Prostate gland (tissue), 2 donors: ENCODE data around the gene OSBPL8. TPM values are rescaled to one million over a fixed set of nuclear protein-coding genes. Genes with fewer than 3 reads are reported as not detected.
"Not testable (repeated sequence)": the region's sequence is repeated elsewhere in the genome, so short reads cannot be mapped to it uniquely, and the experiment has no call there.

Source experiments
- DNase-seq: peaks from one replicate; pipeline ENCODE4 v3.0.0-alpha.2; 2019; ENCODE audit warnings: low spot score
- H3K27ac ChIP-seq, 2 donors: fragments of 200-600 bp; sonication (generic); 2 replicates each; pipeline ENCODE4 v1.5.1; 2017 to 2019
- H3K27me3 ChIP-seq: fragments of 200-600 bp; sonication (generic); replicated peaks from 2 replicates; pipeline ENCODE4 v1.5.1; 2019; ENCODE audit not compliant: insufficient read depth
- H3K36me3 ChIP-seq, 2 donors: fragments of 200-600 bp; sonication (generic); 1 replicate in 1 of 2; 2 replicates in 1 of 2; pipeline versions ENCODE4 v1.5.1 to v1.8.1; 2017 to 2019
- H3K4me1 ChIP-seq: fragments of 200-600 bp; sonication (generic); replicated peaks from 2 replicates; pipeline ENCODE4 v1.5.1; 2019
- H3K4me3 ChIP-seq, 2 donors: fragments of 200-600 bp; sonication (generic); 2 replicates each; pipeline ENCODE4 v1.5.1; 2017 to 2019
- H3K9me3 ChIP-seq: fragments of 200-600 bp; sonication (generic); 2 replicates; pipeline ENCODE4 v1.5.1; 2017
- CTCF ChIP-seq, 4 experiments: fragments of 200-600 bp in 2 of 4; fragments of 450-650 bp in 2 of 4; sonication (generic) in 2 of 4; IDR thresholded peaks; 1 replicate in 3 of 4; 2 replicates in 1 of 4; pipeline ENCODE4 v1.5.1; 2016 to 2019; ENCODE audit warnings: antibody characterized with exemption in 4 of 4, mild to moderate bottlenecking in 2 of 4, moderate library complexity in 2 of 4
- POLR2A ChIP-seq: fragments of 450-650 bp; IDR thresholded peaks from one replicate; pipeline ENCODE4 v1.6.1; 2016; ENCODE audit warnings: antibody characterized with exemption, mild to moderate bottlenecking
- POLR2AphosphoS5 ChIP-seq: sonication (generic); formaldehyde crosslinking; IDR thresholded peaks from one replicate; pipeline ENCODE4 v1.6.1; 2017; ENCODE audit warnings: antibody characterized with exemption
- WGBS: methylation state at CpG from one replicate; pipeline ENCODE4 v1.1.5; 2018; 5-methylcytosine and 5-hydroxymethylcytosine counted together
- intact Hi-C: fragments of 100-400 bp; cut with DNase I; formaldehyde crosslinking; loops from one replicate; pipeline ENCODE4 v1.14.2; 2022
- total RNA-seq, 2 donors: library from RNA; depleted of rRNA; stranded (reverse); fragments of >200 nt; gene quantifications; one replicate each; pipeline ENCODE4 v1.1.0, GENCODE V29; 2016

The OSBPL8 gene
- total RNA-seq, 2 donors from 2014 or later: 50.6 to 54.2 TPM

- intact Hi-C loops: no loop called here
- no peaks in the 10 kb centered on the region for H3K27me3 ChIP-seq
- DNase-seq: no peak
- TF ChIP-seq POLR2AphosphoS5: no peak
- TF ChIP-seq CTCF (IDR thresholded peaks at IDR 0.05): no peak
- no peak for TF ChIP-seq POLR2A
- H3K4me3 ChIP-seq: no peak overlapping the region
- no peaks in the 10 kb centered on the region for H3K36me3 ChIP-seq
- no peaks in the 10 kb centered on the region for H3K9me3 ChIP-seq
- no peaks in the 10 kb centered on the region for H3K4me1 ChIP-seq
- H3K27ac ChIP-seq: no peak overlapping the region
Observed at GRCh38 chr12:76375939-76376338, 183.6 kb downstream of the OSBPL8 start.

GRCh38 chr12:76375470-76375869, 184.1 kb downstream of the OSBPL8 start:
- no peaks in the 10 kb centered on the region for H3K36me3 ChIP-seq
- 100% methylated on average over 1 of the region's 1 CpG for WGBS
- intact Hi-C loops: no loop called here
- no peak overlapping the region for H3K27ac ChIP-seq
- H3K4me1 ChIP-seq: no peaks in the 10 kb centered on the region
- no peak overlapping the region for H3K4me3 ChIP-seq
- TF ChIP-seq POLR2AphosphoS5 (no peak), CTCF (IDR thresholded peaks at IDR 0.05) (no peak), POLR2A (no peak)
- H3K9me3 ChIP-seq: no peaks in the 10 kb centered on the region
- H3K27me3 ChIP-seq: no peaks in the 10 kb centered on the region
- DNase-seq: no peak

GRCh38 chr12:76374386-76375020, 185.1 kb downstream of the OSBPL8 start:
- no peak for DNase-seq
- no peaks in the 10 kb centered on the region for H3K27me3 ChIP-seq
- intact Hi-C loops: no loop called here
- H3K9me3 ChIP-seq: no peaks in the 10 kb centered on the region
- 100% methylated on average over 1 of the region's 1 CpG for WGBS
- no peak overlapping the region for H3K4me3 ChIP-seq
- H3K4me1 ChIP-seq: no peaks in the 10 kb centered on the region
- no peak overlapping the region for H3K27ac ChIP-seq
- H3K36me3 ChIP-seq: no peaks in the 10 kb centered on the region
- TF ChIP-seq CTCF (IDR thresholded peaks at IDR 0.05): no peak
- no peak for TF ChIP-seq POLR2A
- no peak for TF ChIP-seq POLR2AphosphoS5

GRCh38 chr12:76368230-76368629, 191.3 kb downstream of the OSBPL8 start:
- H3K27ac ChIP-seq: no peak overlapping the region
- no peak for DNase-seq
- 97% methylated on average over 1 of the region's 1 CpG for WGBS
- no peaks in the 10 kb centered on the region for H3K4me1 ChIP-seq
- no peaks in the 10 kb centered on the region for H3K27me3 ChIP-seq
- H3K36me3 ChIP-seq: no peaks in the 10 kb centered on the region
- intact Hi-C loops: no loop called here
- H3K9me3 ChIP-seq: no peaks in the 10 kb centered on the region
- no peak overlapping the region for H3K4me3 ChIP-seq
- TF ChIP-seq POLR2A (no peak), POLR2AphosphoS5 (no peak), CTCF (IDR thresholded peaks at IDR 0.05) (no peak)

- WGBS: 97% methylated on average over 1 of the region's 1 CpG
- no peak for DNase-seq
- no peaks in the 10 kb centered on the region for H3K9me3 ChIP-seq
Observed at GRCh38 chr12:76366163-76366562, 193.4 kb downstream of the OSBPL8 start.

GRCh38 chr12:76364131-76364530, 195.4 kb downstream of the OSBPL8 start:
- intact Hi-C loops, H3K4me1 ChIP-seq: not testable (repeated sequence)
- 96% methylated on average over 5 of the region's 5 CpGs for WGBS

More at GRCh38 chr12:76366163-76366562, 193.4 kb downstream of the OSBPL8 start:
- no peaks in the 10 kb centered on the region for H3K4me1 ChIP-seq
- H3K27me3 ChIP-seq: no peaks in the 10 kb centered on the region
- H3K4me3 ChIP-seq: no peak overlapping the region
- TF ChIP-seq CTCF (IDR thresholded peaks at IDR 0.05) (no peak), POLR2A (no peak), POLR2AphosphoS5 (no peak)
- intact Hi-C loops: no loop called here
- H3K36me3 ChIP-seq: no peaks in the 10 kb centered on the region
- H3K27ac ChIP-seq: no peak overlapping the region

More at GRCh38 chr12:76364131-76364530, 195.4 kb downstream of the OSBPL8 start:
- not testable (repeated sequence) for H3K36me3 ChIP-seq, H3K27me3 ChIP-seq, DNase-seq, H3K27ac ChIP-seq, H3K9me3 ChIP-seq, H3K4me3 ChIP-seq
